ENCODE measurements around the gene RNF114.

- no peak for TF ChIP-seq EZH2 (IDR thresholded peaks at IDR 0.05; ENCODE audit: borderline replicate concordance, low read depth, low read length, poor library complexity, severe bottlenecking)
- no peak for TF ChIP-seq CTCF (conservative IDR thresholded peaks at IDR 0.05; ENCODE audit: low read depth, low read length)
Observed at GRCh38 chr20:49982072-49982345, 45.8 kb downstream of the RNF114 start.
